Panc1 (cell line): ENCODE data around the gene S1PR1.

ENCODE experiments used
- CTCF ChIP-seq: fragments of 450-650 bp; IDR thresholded peaks from 2 replicates; pipeline ENCODE4 v1.5.1; 2017; ENCODE audit warnings: mild to moderate bottlenecking
- POLR2AphosphoS5 ChIP-seq: IDR thresholded peaks from 2 replicates; pipeline ENCODE4 v1.6.1; 2012; ENCODE audit warnings: mild to moderate bottlenecking, low read depth, low read length, moderate library complexity
- SIN3A ChIP-seq: IDR thresholded peaks from 2 replicates; pipeline ENCODE4 v1.6.1; 2012; ENCODE audit warnings: low read depth, mild to moderate bottlenecking, low read length, moderate library complexity, borderline replicate concordance; ENCODE audit not compliant: insufficient read depth

- TF ChIP-seq CTCF (no peak), SIN3A (no peak), POLR2AphosphoS5 (no peak)
These were observed 37.8 kb upstream of the S1PR1 start for GRCh38 chr1:101198842-101199636.
